Endodermal cell (in vitro differentiated cells): ENCODE measurements around the gene KIAA1755. TPM values are rescaled to one million over a fixed set of nuclear protein-coding genes. Genes with fewer than 3 reads are reported as not detected.

Experiments used
- DNase-seq: peaks from one replicate; pipeline ENCODE4 v3.0.0-alpha.2; 2017
- H3K27ac ChIP-seq: 2 replicates; pipeline ENCODE4 v1.5.1; 2013; ENCODE audit warnings: mild to moderate bottlenecking, low read depth, low read length, moderate library complexity
- H3K27me3 ChIP-seq: 2 replicates; pipeline ENCODE4 v1.6.1; 2013; ENCODE audit warnings: mild to moderate bottlenecking, low read length, moderate library complexity; ENCODE audit not compliant: insufficient read depth, control insufficient read depth, poor library complexity, severe bottlenecking
- H3K36me3 ChIP-seq: 2 replicates; pipeline ENCODE4 v1.7.0; 2013; ENCODE audit warnings: mild to moderate bottlenecking, low read length, moderate library complexity; ENCODE audit not compliant: control insufficient read depth, insufficient read depth
- H3K4me1 ChIP-seq: one replicate; pipeline ENCODE4 v1.7.0; 2013; ENCODE audit warnings: low read length; ENCODE audit not compliant: control insufficient read depth, insufficient read depth
- H3K4me3 ChIP-seq: 2 replicates; pipeline ENCODE4 v1.5.1; 2013; ENCODE audit warnings: mild to moderate bottlenecking, low read length, moderate library complexity
- H3K9ac ChIP-seq: 2 replicates; pipeline ENCODE4 v1.6.1; 2013; ENCODE audit warnings: mild to moderate bottlenecking, low read length, moderate library complexity; ENCODE audit not compliant: poor library complexity, severe bottlenecking; ENCODE audit errors: extremely low read depth
- H3K9me3 ChIP-seq: 2 replicates; pipeline ENCODE4 v1.6.1; 2013; ENCODE audit warnings: mild to moderate bottlenecking, low read length, moderate library complexity; ENCODE audit not compliant: control insufficient read depth
- H3K27ac Mint-ChIP-seq: 2 replicates; pipeline ENCODE4 v1.8.0; 2020; ENCODE audit warnings: mixed read lengths
- H3K27me3 Mint-ChIP-seq: 2 replicates; pipeline ENCODE4 v1.8.0; 2021; ENCODE audit warnings: mild to moderate bottlenecking, mixed read lengths; ENCODE audit not compliant: insufficient read depth
- H3K36me3 Mint-ChIP-seq: 2 replicates; pipeline ENCODE4 v1.8.0; 2020; ENCODE audit warnings: low read depth, mixed read lengths
- H3K4me1 Mint-ChIP-seq: 2 replicates; pipeline ENCODE4 v1.8.0; 2020; ENCODE audit warnings: mixed read lengths
- H3K4me3 Mint-ChIP-seq: 2 replicates; pipeline ENCODE4 v1.8.0; 2020; ENCODE audit warnings: mild to moderate bottlenecking, moderate library complexity, mixed read lengths
- H3K9me3 Mint-ChIP-seq: 2 replicates; pipeline ENCODE4 v1.8.0; 2020; ENCODE audit warnings: mild to moderate bottlenecking, mixed read lengths
- WGBS, 2 experiments: methylation state at CpG; one replicate each; pipeline versions ENCODE4 v1.1.5 to v1.1.7; 2013; ENCODE audit warnings: missing lambda C conversion rate in 2 of 2, mixed read lengths in 1 of 2; ENCODE audit not compliant: insufficient coverage in 1 of 2, insufficient read length in 1 of 2; 5-methylcytosine and 5-hydroxymethylcytosine counted together
- total RNA-seq, 2 donors: library from RNA; stranded (reverse); fragmentation: NEBNext Ultra II Directional in 1 of 2; extraction: Animal tissue kit (Norgen Biotek cat#: 25700) in 1 of 2; gene quantifications; 2 replicates in 1 of 2; 3 replicates in 1 of 2; pipeline ENCODE4 v1.2.1, GENCODE V29; 2021
- TF ChIP-seq, protein P1 (sequence below): fragments of 200-600 bp; sonication (generic); conservative IDR thresholded peaks from 2 replicates; pipeline ENCODE4 v1.5.0; 2021; ENCODE audit warnings: antibody characterized with exemption, mild to moderate bottlenecking

Gene KIAA1755
- total RNA-seq, 2 donors from 2014 or later, result not detected

- Mint-ChIP-seq H3K9me3 (no peaks in the 10 kb centered on the region), H3K4me1 (no peaks in the 10 kb centered on the region), H3K4me3 (no peak overlapping the region), H3K27ac (no peak overlapping the region), H3K27me3 (peaks cover 10% of the 10 kb centered on the region), H3K36me3 (no peaks in the 10 kb centered on the region)
- Histone ChIP-seq H3K27ac (no peak overlapping the region), H3K36me3 (no peaks in the 10 kb centered on the region), H3K9ac (no peak overlapping the region), H3K4me1 (no peaks in the 10 kb centered on the region), H3K4me3 (no peak overlapping the region), H3K9me3 (no peaks in the 10 kb centered on the region), H3K27me3 (peaks cover 5% of the 10 kb centered on the region)
- no peak for DNase-seq
- TF ChIP-seq, protein P1, sequence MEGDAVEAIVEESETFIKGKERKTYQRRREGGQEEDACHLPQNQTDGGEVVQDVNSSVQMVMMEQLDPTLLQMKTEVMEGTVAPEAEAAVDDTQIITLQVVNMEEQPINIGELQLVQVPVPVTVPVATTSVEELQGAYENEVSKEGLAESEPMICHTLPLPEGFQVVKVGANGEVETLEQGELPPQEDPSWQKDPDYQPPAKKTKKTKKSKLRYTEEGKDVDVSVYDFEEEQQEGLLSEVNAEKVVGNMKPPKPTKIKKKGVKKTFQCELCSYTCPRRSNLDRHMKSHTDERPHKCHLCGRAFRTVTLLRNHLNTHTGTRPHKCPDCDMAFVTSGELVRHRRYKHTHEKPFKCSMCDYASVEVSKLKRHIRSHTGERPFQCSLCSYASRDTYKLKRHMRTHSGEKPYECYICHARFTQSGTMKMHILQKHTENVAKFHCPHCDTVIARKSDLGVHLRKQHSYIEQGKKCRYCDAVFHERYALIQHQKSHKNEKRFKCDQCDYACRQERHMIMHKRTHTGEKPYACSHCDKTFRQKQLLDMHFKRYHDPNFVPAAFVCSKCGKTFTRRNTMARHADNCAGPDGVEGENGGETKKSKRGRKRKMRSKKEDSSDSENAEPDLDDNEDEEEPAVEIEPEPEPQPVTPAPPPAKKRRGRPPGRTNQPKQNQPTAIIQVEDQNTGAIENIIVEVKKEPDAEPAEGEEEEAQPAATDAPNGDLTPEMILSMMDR, result no peak
- 90 to 96% methylated on average over 10 to 11 of the region's 11 CpGs for WGBS, 2 experiments
Measured at GRCh38 chr20:38166703-38167233, 93.8 kb downstream of the KIAA1755 start.

GRCh38 chr20:38165966-38166702 is 94.4 kb downstream of the KIAA1755 start:
- TF ChIP-seq, protein P1, result no peak
- Histone ChIP-seq H3K9ac (no peak overlapping the region), H3K27me3 (peaks cover 5% of the 10 kb centered on the region), H3K27ac (no peak overlapping the region), H3K9me3 (no peaks in the 10 kb centered on the region), H3K4me3 (no peak overlapping the region), H3K36me3 (no peaks in the 10 kb centered on the region), H3K4me1 (no peaks in the 10 kb centered on the region)
- DNase-seq, result no peak
- Mint-ChIP-seq H3K4me3 (peak overlapping the region; percentile 44), H3K36me3 (no peaks in the 10 kb centered on the region), H3K4me1 (no peaks in the 10 kb centered on the region), H3K27me3 (peaks cover 10% of the 10 kb centered on the region), H3K27ac (no peak overlapping the region), H3K9me3 (no peaks in the 10 kb centered on the region)
- whole genome bisulfite sequencing, 2 experiments, result 92 to 94% methylated on average over 9 to 11 of the region's 11 CpGs

GRCh38 chr20:38165089-38165965 is 95.2 kb downstream of the KIAA1755 start, which contains the start of gene TGM2:
Gene TGM2, minus strand, starts transcription at chr20:38165270. Its CDS starts 72 bp downstream, at chr20:38165198.
- no peaks in the 10 kb centered on the region for H3K4me1 ChIP-seq
- peak within 1 kb of the TSS; percentile 44 for H3K4me3 Mint-ChIP-seq
- no peaks in the 10 kb centered on the region for H3K36me3 ChIP-seq
- peak; percentile 90 for DNase-seq
- TF ChIP-seq, protein P1, result peak; percentile 95
- no peaks in the 10 kb centered on the region for H3K9me3 Mint-ChIP-seq
- H3K27me3 Mint-ChIP-seq, result peaks cover 10% of the 10 kb centered on the region
- no peak within 1 kb of the TSS for H3K27ac ChIP-seq
- no peaks in the 10 kb centered on the region for H3K4me1 Mint-ChIP-seq
- H3K4me3 ChIP-seq, result peak within 1 kb of the TSS; percentile 35
- H3K9me3 ChIP-seq, result no peaks in the 10 kb centered on the region
- WGBS, 2 experiments, result 19 to 34% methylated on average over 14 to 46 of the region's 46 CpGs
- H3K27ac Mint-ChIP-seq, result no peak within 1 kb of the TSS
- H3K36me3 Mint-ChIP-seq, result no peaks in the 10 kb centered on the region
- H3K27me3 ChIP-seq, result peaks cover 5% of the 10 kb centered on the region
- H3K9ac ChIP-seq, result no peak within 1 kb of the TSS
